ENCODE results near the gene NAV3. TPM values are rescaled to one million over a fixed set of nuclear protein-coding genes. Genes with fewer than 3 reads are reported as not detected.

NAV3 gene
- total RNA-seq, 2 experiments from 2014 or later: not detected

- Mint-ChIP-seq H3K4me3 (no peak overlapping the region), H3K27ac (no peak overlapping the region), H3K36me3 (no peaks in the 10 kb centered on the region), H3K27me3 (no peaks in the 10 kb centered on the region), H3K9me3 (no peaks in the 10 kb centered on the region), H3K4me1 (no peaks in the 10 kb centered on the region)
- DNase-seq: no peak
- POLR2A ChIA-PET: no interaction called here
- ATAC-seq (ENCODE audit: low read depth): no peak
Observed at GRCh38 chr12:77818351-77818750, 12.3 kb upstream of the NAV3 start.

- POLR2A ChIA-PET: no interaction called here
- DNase-seq (no peak), ATAC-seq (ENCODE audit: low read depth) (no peak)
- Mint-ChIP-seq H3K9me3 (no peaks in the 10 kb centered on the region), H3K4me1 (no peaks in the 10 kb centered on the region), H3K36me3 (no peaks in the 10 kb centered on the region), H3K27me3 (no peaks in the 10 kb centered on the region), H3K4me3 (no peak overlapping the region), H3K27ac (no peak overlapping the region)
Observed at GRCh38 chr12:77821699-77822203, 8.9 kb upstream of the NAV3 start.

- H3K27me3 Mint-ChIP-seq: no peaks in the 10 kb centered on the region
- no peaks in the 10 kb centered on the region for H3K4me1 Mint-ChIP-seq
- no peak for DNase-seq
- no peaks in the 10 kb centered on the region for H3K9me3 Mint-ChIP-seq
- H3K27ac Mint-ChIP-seq: no peak overlapping the region
- H3K4me3 Mint-ChIP-seq: no peak overlapping the region
- POLR2A ChIA-PET: no interaction called here
- ATAC-seq (ENCODE audit: low read depth): no peak
- no peaks in the 10 kb centered on the region for H3K36me3 Mint-ChIP-seq
Observed at GRCh38 chr12:77833329-77833728, 2.6 kb downstream of the NAV3 start.

- no peak overlapping the region for H3K4me3 Mint-ChIP-seq
- H3K4me1 Mint-ChIP-seq: no peaks in the 10 kb centered on the region
- ATAC-seq (ENCODE audit: low read depth) (no peak), DNase-seq (no peak)
- no peak overlapping the region for H3K27ac Mint-ChIP-seq
- POLR2A ChIA-PET: no interaction called here
- no peaks in the 10 kb centered on the region for H3K36me3 Mint-ChIP-seq
- H3K9me3 Mint-ChIP-seq: no peaks in the 10 kb centered on the region
- H3K27me3 Mint-ChIP-seq: no peaks in the 10 kb centered on the region
Observed at GRCh38 chr12:77834618-77835017, 3.9 kb downstream of the NAV3 start.

GRCh38 chr12:77835969-77836368, 5.3 kb downstream of the NAV3 start:
- ATAC-seq (ENCODE audit: low read depth) (no peak), DNase-seq (no peak)
- POLR2A ChIA-PET: no interaction called here
- no peak overlapping the region for H3K4me3 Mint-ChIP-seq
- H3K4me1 Mint-ChIP-seq: no peaks in the 10 kb centered on the region
- no peaks in the 10 kb centered on the region for H3K27me3 Mint-ChIP-seq
- peaks cover under 1% of the 10 kb centered on the region for H3K9me3 Mint-ChIP-seq
- H3K27ac Mint-ChIP-seq: no peak overlapping the region
- H3K36me3 Mint-ChIP-seq: no peaks in the 10 kb centered on the region

GRCh38 chr12:77837876-77838291, 7.2 kb downstream of the NAV3 start:
- POLR2A ChIA-PET: no interaction called here
- Mint-ChIP-seq H3K4me1 (no peaks in the 10 kb centered on the region), H3K27me3 (no peaks in the 10 kb centered on the region), H3K4me3 (no peak overlapping the region), H3K9me3 (peaks cover 1% of the 10 kb centered on the region), H3K27ac (no peak overlapping the region), H3K36me3 (no peaks in the 10 kb centered on the region)
- ATAC-seq (ENCODE audit: low read depth) (no peak), DNase-seq (no peak)

GRCh38 chr12:77841521-77841920, 10.8 kb downstream of the NAV3 start:
- Mint-ChIP-seq H3K4me1 (no peaks in the 10 kb centered on the region), H3K36me3 (no peaks in the 10 kb centered on the region), H3K9me3 (peaks cover 1% of the 10 kb centered on the region), H3K27ac (no peak overlapping the region), H3K4me3 (no peak overlapping the region), H3K27me3 (no peaks in the 10 kb centered on the region)
- ATAC-seq (ENCODE audit: low read depth) (no peak), DNase-seq (no peak)
- POLR2A ChIA-PET: no interaction called here

- POLR2A ChIA-PET: no interaction called here
- H3K9me3 Mint-ChIP-seq: peaks cover 1% of the 10 kb centered on the region
- no peak overlapping the region for H3K27ac Mint-ChIP-seq
- no peaks in the 10 kb centered on the region for H3K27me3 Mint-ChIP-seq
- no peak overlapping the region for H3K4me3 Mint-ChIP-seq
- no peaks in the 10 kb centered on the region for H3K4me1 Mint-ChIP-seq
- no peak for DNase-seq
- no peaks in the 10 kb centered on the region for H3K36me3 Mint-ChIP-seq
- no peak for ATAC-seq (ENCODE audit: low read depth)
Observed at GRCh38 chr12:77842430-77842829, 11.7 kb downstream of the NAV3 start.

- H3K4me1 Mint-ChIP-seq: no peaks in the 10 kb centered on the region
- no peaks in the 10 kb centered on the region for H3K27me3 Mint-ChIP-seq
- ATAC-seq (ENCODE audit: low read depth) (no peak), DNase-seq (no peak)
- POLR2A ChIA-PET: no interaction called here
- H3K36me3 Mint-ChIP-seq: no peaks in the 10 kb centered on the region
- no peak overlapping the region for H3K27ac Mint-ChIP-seq
- H3K9me3 Mint-ChIP-seq: peaks cover 1% of the 10 kb centered on the region
- no peak overlapping the region for H3K4me3 Mint-ChIP-seq
Observed at GRCh38 chr12:77845831-77846230, 15.1 kb downstream of the NAV3 start.

GRCh38 chr12:77847060-77847541, 16.4 kb downstream of the NAV3 start:
- Mint-ChIP-seq H3K4me3 (no peak overlapping the region), H3K36me3 (no peaks in the 10 kb centered on the region), H3K9me3 (no peaks in the 10 kb centered on the region), H3K4me1 (no peaks in the 10 kb centered on the region), H3K27me3 (no peaks in the 10 kb centered on the region), H3K27ac (no peak overlapping the region)
- POLR2A ChIA-PET: no interaction called here
- ATAC-seq (ENCODE audit: low read depth) (no peak), DNase-seq (no peak)

GRCh38 chr12:77847680-77848431, 17.2 kb downstream of the NAV3 start:
- no peaks in the 10 kb centered on the region for H3K9me3 Mint-ChIP-seq
- H3K36me3 Mint-ChIP-seq: no peaks in the 10 kb centered on the region
- H3K4me3 Mint-ChIP-seq: no peak overlapping the region
- H3K27me3 Mint-ChIP-seq: no peaks in the 10 kb centered on the region
- POLR2A ChIA-PET: no interaction called here
- DNase-seq (no peak), ATAC-seq (ENCODE audit: low read depth) (no peak)
- no peak overlapping the region for H3K27ac Mint-ChIP-seq
- no peaks in the 10 kb centered on the region for H3K4me1 Mint-ChIP-seq

GRCh38 chr12:77850129-77850528, 19.4 kb downstream of the NAV3 start:
- Mint-ChIP-seq H3K36me3 (no peaks in the 10 kb centered on the region), H3K4me3 (no peak overlapping the region), H3K9me3 (no peaks in the 10 kb centered on the region), H3K4me1 (no peaks in the 10 kb centered on the region), H3K27me3 (no peaks in the 10 kb centered on the region), H3K27ac (no peak overlapping the region)
- DNase-seq (no peak), ATAC-seq (ENCODE audit: low read depth) (no peak)
- POLR2A ChIA-PET: no interaction called here

GRCh38 chr12:77850698-77851097, 20.0 kb downstream of the NAV3 start:
- ATAC-seq (ENCODE audit: low read depth) (no peak), DNase-seq (no peak)
- H3K4me1 Mint-ChIP-seq: no peaks in the 10 kb centered on the region
- H3K4me3 Mint-ChIP-seq: no peak overlapping the region
- H3K9me3 Mint-ChIP-seq: no peaks in the 10 kb centered on the region
- H3K27ac Mint-ChIP-seq: no peak overlapping the region
- H3K27me3 Mint-ChIP-seq: no peaks in the 10 kb centered on the region
- no peaks in the 10 kb centered on the region for H3K36me3 Mint-ChIP-seq
- POLR2A ChIA-PET: no interaction called here

- ATAC-seq (ENCODE audit: low read depth): no peak
- Mint-ChIP-seq H3K4me1 (no peaks in the 10 kb centered on the region), H3K9me3 (no peaks in the 10 kb centered on the region), H3K4me3 (no peak overlapping the region), H3K27ac (no peak overlapping the region), H3K27me3 (no peaks in the 10 kb centered on the region), H3K36me3 (no peaks in the 10 kb centered on the region)
- no peak for DNase-seq
- POLR2A ChIA-PET: no interaction called here
Observed at GRCh38 chr12:77855548-77855947, 24.9 kb downstream of the NAV3 start.
